Neural cell (in vitro differentiated cells): ENCODE data around the gene GTPBP4. TPM values are rescaled to one million over a fixed set of nuclear protein-coding genes. Genes with fewer than 3 reads are reported as not detected.

Experiments used
- H2AFZ ChIP-seq: fragments of 200-600, 300-800 bp; sonication (generic), shearing (Covaris generic); 2 replicates; pipeline ENCODE4 v1.6.0; 2014; ENCODE audit warnings: low read depth, mild to moderate bottlenecking, antibody characterized with exemption, low read length, moderate library complexity
- H3F3A ChIP-seq: fragments of 200-600 bp; shearing (Covaris generic); 2 replicates; pipeline ENCODE4 v1.6.1; 2016; ENCODE audit warnings: mild to moderate bottlenecking, moderate library complexity, mixed read lengths, antibody characterized with exemption, low read length; ENCODE audit not compliant: insufficient read depth, poor library complexity, severe bottlenecking
- H3K27ac ChIP-seq: fragments of 200-600, 300-800 bp; sonication (generic), shearing (Covaris generic); 2 replicates; pipeline ENCODE4 v1.5.1; 2014; ENCODE audit warnings: mild to moderate bottlenecking, low read length, moderate library complexity
- H3K27me3 ChIP-seq: fragments of 300-800, 200-600 bp; sonication (generic), shearing (Covaris generic); 2 replicates; pipeline ENCODE4 v1.6.0; 2014; ENCODE audit warnings: mild to moderate bottlenecking, low read depth, low read length, moderate library complexity; ENCODE audit not compliant: insufficient read depth
- H3K36me3 ChIP-seq: fragments of 300-800, 200-600 bp; sonication (generic), shearing (Covaris generic); 2 replicates; pipeline ENCODE4 v1.5.1; 2014; ENCODE audit warnings: mild to moderate bottlenecking, antibody characterized with exemption, low read length, moderate library complexity; ENCODE audit not compliant: insufficient read depth
- H3K4me2 ChIP-seq: fragments of 300-800, 200-600 bp; sonication (generic), shearing (Covaris generic); 2 replicates; pipeline ENCODE4 v1.6.0; 2014; ENCODE audit warnings: mild to moderate bottlenecking, low read length
- H3K4me3 ChIP-seq: fragments of 300-800, 200-600 bp; sonication (generic), shearing (Covaris generic); 2 replicates; pipeline ENCODE4 v1.5.1; 2014; ENCODE audit warnings: mild to moderate bottlenecking, low read length, moderate library complexity
- H3K79me2 ChIP-seq: fragments of 200-600 bp; shearing (Covaris generic); replicated peaks from 2 replicates; pipeline ENCODE4 v1.6.0; 2014; ENCODE audit warnings: mild to moderate bottlenecking, low read length, moderate library complexity; ENCODE audit not compliant: insufficient read depth
- H3K9ac ChIP-seq: fragments of 300-800, 200-600 bp; sonication (generic), shearing (Covaris generic); 2 replicates; pipeline ENCODE4 v1.6.1; 2016; ENCODE audit warnings: mild to moderate bottlenecking, low read length, mixed read lengths
- H3K9me2 ChIP-seq: fragments of 200-600 bp; shearing (Covaris generic); 2 replicates; pipeline ENCODE4 v1.6.1; 2016; ENCODE audit warnings: mild to moderate bottlenecking, low read length, mixed read lengths; ENCODE audit not compliant: insufficient read depth
- H3K9me3 ChIP-seq: fragments of 200-600, 300-800 bp; sonication (generic), shearing (Covaris generic); 2 replicates; pipeline ENCODE4 v1.6.1; 2016; ENCODE audit warnings: mild to moderate bottlenecking, mixed run types, low read length, moderate library complexity, mixed read lengths
- H4K20me1 ChIP-seq: fragments of 200-600 bp; shearing (Covaris generic); 2 replicates; pipeline ENCODE4 v1.6.1; 2016; ENCODE audit warnings: mild to moderate bottlenecking, mixed run types; ENCODE audit not compliant: insufficient read depth
- CTCF ChIP-seq: fragments of 450-650 bp; IDR thresholded peaks from 2 replicates; pipeline ENCODE4 v1.5.1; 2014; ENCODE audit warnings: antibody characterized with exemption, mild to moderate bottlenecking, moderate library complexity; ENCODE audit not compliant: poor library complexity, severe bottlenecking
- EP300 ChIP-seq: fragments of 450-650 bp; conservative IDR thresholded peaks from 2 replicates; pipeline ENCODE4 v1.6.1; 2014; ENCODE audit warnings: antibody characterized with exemption, mild to moderate bottlenecking, moderate library complexity; ENCODE audit not compliant: poor library complexity, severe bottlenecking
- EZH2 ChIP-seq: fragments of 200-600, 300-800 bp; shearing (Covaris generic), sonication (generic); IDR thresholded peaks from 2 replicates; pipeline ENCODE4 v1.6.1; 2014; ENCODE audit warnings: antibody characterized with exemption, low read length, borderline replicate concordance, mild to moderate bottlenecking; ENCODE audit not compliant: insufficient read depth, poor library complexity, severe bottlenecking
- MXI1 ChIP-seq: fragments of 450-650 bp; conservative IDR thresholded peaks from 2 replicates; pipeline ENCODE4 v1.6.1; 2014; ENCODE audit warnings: antibody characterized with exemption, mild to moderate bottlenecking; ENCODE audit not compliant: poor library complexity, severe bottlenecking
- POLR2AphosphoS5 ChIP-seq: IDR thresholded peaks from 2 replicates; pipeline ENCODE4 v1.6.1; 2012
- RAD21 ChIP-seq: fragments of 450-650 bp; conservative IDR thresholded peaks from 2 replicates; pipeline ENCODE4 v1.6.1; 2014; ENCODE audit warnings: antibody characterized with exemption, mild to moderate bottlenecking, moderate library complexity
- REST ChIP-seq: IDR thresholded peaks from 2 replicates; pipeline ENCODE4 v1.6.1; 2012; ENCODE audit warnings: borderline replicate concordance
- SMC3 ChIP-seq: fragments of 450-650 bp; conservative IDR thresholded peaks from 2 replicates; pipeline ENCODE4 v1.6.1; 2014; ENCODE audit warnings: antibody characterized with exemption, mild to moderate bottlenecking, moderate library complexity; ENCODE audit not compliant: poor library complexity
- TAF1 ChIP-seq: IDR thresholded peaks from 2 replicates; pipeline ENCODE4 v1.6.1; 2012; ENCODE audit warnings: low read depth
- polyA plus RNA-seq: library from polyadenylated mRNA; depleted of rRNA; stranded (reverse); fragments of >200 nt; gene quantifications from 2 replicates; pipeline ENCODE4 v1.2.3, GENCODE V29; 2014

The GTPBP4 gene
- polyA plus RNA-seq, 1 donor from 2014 or later: 32.7 TPM

DNA sequence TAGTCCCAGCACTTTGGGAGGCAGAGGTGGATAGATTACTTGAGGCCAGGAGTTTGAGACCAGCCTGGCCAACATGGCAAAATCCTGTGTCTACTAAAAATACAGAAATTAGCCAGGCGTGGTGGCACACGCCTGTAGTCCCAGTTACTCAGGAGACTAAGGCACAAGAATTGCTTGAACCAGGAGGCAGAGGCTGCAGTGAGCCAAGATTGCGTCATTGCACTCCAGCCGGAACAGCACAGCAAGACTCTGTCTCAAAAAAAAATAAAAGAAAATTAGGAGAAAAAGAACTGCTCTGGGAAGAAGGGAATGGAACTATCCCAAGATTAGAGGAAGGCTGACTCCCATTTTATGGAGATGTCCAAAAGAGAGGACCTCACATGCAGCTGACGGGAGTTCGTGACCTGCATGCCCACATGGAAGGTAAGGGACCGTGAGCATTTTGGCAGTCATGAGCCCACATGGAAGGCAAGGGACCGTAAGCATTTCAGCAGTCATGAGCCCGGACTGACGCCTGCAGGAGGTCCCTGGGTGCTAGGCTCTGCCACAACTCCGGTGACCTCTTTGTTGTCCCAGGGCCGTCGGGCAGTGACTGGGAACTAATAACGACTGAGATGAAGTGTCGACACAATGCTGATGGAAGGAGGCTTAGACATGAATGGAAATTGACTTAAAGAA lies 18.6 kb upstream of the GTPBP4 start:
- no peaks in the 10 kb centered on the region for H3K79me2 ChIP-seq
- H3K4me2 ChIP-seq: no peak overlapping the region
- no peak overlapping the region for H3K27ac ChIP-seq
- H3K9me3 ChIP-seq: no peaks in the 10 kb centered on the region
- no peaks in the 10 kb centered on the region for H3K36me3 ChIP-seq
- H4K20me1 ChIP-seq: no peaks in the 10 kb centered on the region
- no peak overlapping the region for H3K9ac ChIP-seq
- TF ChIP-seq EZH2: no peak
- TF ChIP-seq RAD21: no peak
- TF ChIP-seq EP300: no peak
- no peak overlapping the region for H2AFZ ChIP-seq
- no peaks in the 10 kb centered on the region for H3F3A ChIP-seq
- H3K4me3 ChIP-seq: no peak overlapping the region
- no peaks in the 10 kb centered on the region for H3K27me3 ChIP-seq
- H3K9me2 ChIP-seq: no peaks in the 10 kb centered on the region

GRCh38 chr10:970311-971149 lies 17.7 kb upstream of the GTPBP4 start:
- Histone ChIP-seq H3K79me2 (no peaks in the 10 kb centered on the region), H3K9me3 (no peaks in the 10 kb centered on the region), H3K9ac (no peak overlapping the region), H3K27me3 (no peaks in the 10 kb centered on the region), H3K9me2 (no peaks in the 10 kb centered on the region), H4K20me1 (no peaks in the 10 kb centered on the region), H3K4me2 (no peak overlapping the region), H2AFZ (no peak overlapping the region), H3K36me3 (no peaks in the 10 kb centered on the region), H3K4me3 (no peak overlapping the region), H3K27ac (no peak overlapping the region), H3F3A (no peaks in the 10 kb centered on the region)
- TF ChIP-seq CTCF (no peak), TAF1 (no peak), EZH2 (no peak), EP300 (no peak), SMC3 (no peak), MXI1 (no peak), POLR2AphosphoS5 (no peak), RAD21 (no peak), REST (no peak)
